GM10266 (cell line): Measurements from ENCODE around the gene SURF6.
"Not testable (repeated sequence)": the region's sequence is repeated elsewhere in the genome, so short reads cannot be mapped to it uniquely, and the experiment has no call there.

Experiments
- DNase-seq: peaks from one replicate; pipeline ENCODE4 v3.0.0; 2012; ENCODE audit errors: extremely low spot score
- TF ChIP-seq, protein P1 (sequence below): IDR thresholded peaks from 2 replicates; pipeline ENCODE4 v1.5.1; 2012; ENCODE audit warnings: mild to moderate bottlenecking, low read depth; ENCODE audit not compliant: control insufficient read depth, insufficient read depth; ENCODE audit errors: missing control alignments

The SURF6 gene

DNA sequence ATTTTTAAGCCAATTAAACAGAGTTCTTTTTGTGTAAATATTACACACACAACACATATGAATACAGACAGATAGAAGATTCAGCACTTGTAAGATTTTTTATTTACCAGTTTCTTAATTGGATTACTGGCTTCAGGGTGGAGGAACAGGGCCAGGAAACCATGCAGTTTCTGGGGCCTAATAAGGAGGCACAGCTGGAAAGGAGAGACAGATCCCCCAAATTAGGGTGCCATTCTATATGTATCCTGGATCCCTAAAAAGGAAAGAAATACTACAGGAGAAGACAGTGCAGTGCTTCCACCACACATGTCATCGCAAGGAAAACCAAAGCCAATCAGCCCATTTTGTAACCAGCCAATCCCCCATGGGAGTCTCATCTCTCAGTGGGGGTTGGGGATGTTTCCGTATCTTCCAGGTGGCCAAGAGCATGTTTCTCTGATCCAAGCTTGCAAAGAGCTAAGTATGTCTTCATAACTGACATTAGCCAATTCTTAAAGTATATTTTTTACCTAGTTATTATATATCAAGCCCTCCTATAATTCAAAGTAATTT is 45.2 kb downstream of the SURF6 start:
- TF ChIP-seq, protein P1, sequence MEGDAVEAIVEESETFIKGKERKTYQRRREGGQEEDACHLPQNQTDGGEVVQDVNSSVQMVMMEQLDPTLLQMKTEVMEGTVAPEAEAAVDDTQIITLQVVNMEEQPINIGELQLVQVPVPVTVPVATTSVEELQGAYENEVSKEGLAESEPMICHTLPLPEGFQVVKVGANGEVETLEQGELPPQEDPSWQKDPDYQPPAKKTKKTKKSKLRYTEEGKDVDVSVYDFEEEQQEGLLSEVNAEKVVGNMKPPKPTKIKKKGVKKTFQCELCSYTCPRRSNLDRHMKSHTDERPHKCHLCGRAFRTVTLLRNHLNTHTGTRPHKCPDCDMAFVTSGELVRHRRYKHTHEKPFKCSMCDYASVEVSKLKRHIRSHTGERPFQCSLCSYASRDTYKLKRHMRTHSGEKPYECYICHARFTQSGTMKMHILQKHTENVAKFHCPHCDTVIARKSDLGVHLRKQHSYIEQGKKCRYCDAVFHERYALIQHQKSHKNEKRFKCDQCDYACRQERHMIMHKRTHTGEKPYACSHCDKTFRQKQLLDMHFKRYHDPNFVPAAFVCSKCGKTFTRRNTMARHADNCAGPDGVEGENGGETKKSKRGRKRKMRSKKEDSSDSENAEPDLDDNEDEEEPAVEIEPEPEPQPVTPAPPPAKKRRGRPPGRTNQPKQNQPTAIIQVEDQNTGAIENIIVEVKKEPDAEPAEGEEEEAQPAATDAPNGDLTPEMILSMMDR: no peak
- no peak for DNase-seq

DNA sequence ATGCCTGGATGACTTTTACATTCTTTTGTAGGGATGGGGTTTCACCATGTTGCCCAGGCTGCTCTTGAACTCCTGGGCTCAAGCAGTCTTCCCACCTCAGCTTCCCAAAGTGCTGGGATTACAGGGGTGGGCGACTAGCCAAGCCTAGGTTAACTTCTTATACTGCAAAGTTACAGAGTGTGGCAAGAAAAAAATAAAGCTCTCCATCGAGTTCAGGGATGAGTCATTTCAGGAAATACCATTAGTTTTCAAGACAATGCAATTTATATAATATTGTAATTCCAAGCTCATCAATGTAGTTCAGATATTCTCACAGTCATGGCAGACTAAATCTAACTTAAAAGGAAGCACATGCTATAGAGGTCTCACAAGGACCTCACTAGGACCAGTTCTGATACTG is 49.5 kb downstream of the SURF6 start:
- TF ChIP-seq, protein P1: no peak
- no peak for DNase-seq

- TF ChIP-seq, protein P1: no peak
- no peak for DNase-seq
Observed at GRCh38 chr9:133285252-133285775, 50.7 kb downstream of the SURF6 start.

DNA sequence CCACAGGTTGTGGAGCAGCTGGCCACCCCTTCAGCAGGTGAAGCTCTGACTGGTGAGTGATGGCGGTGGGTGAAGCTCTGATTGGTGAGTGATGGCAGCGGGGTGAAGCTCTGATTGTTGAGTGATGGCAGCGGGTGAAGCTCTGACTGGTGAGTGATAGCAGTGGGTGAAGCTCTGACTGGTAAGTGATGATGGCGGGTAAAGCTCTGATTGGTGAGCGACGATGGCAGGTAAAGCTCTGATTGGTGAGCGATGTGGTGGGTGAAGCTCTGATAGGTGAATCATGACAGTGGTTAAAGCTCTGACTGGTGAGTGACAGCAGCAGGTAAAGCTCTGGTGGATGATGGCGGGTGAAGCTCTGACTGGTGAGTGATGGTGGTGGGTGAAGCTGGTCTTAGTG is 51.6 kb downstream of the SURF6 start:
- no peak for DNase-seq
- TF ChIP-seq, protein P1: no peak

GRCh38 chr9:133283255-133284032 is 52.5 kb downstream of the SURF6 start:
- not testable (repeated sequence) for DNase-seq

GRCh38 chr9:133282464-133283238 is 53.3 kb downstream of the SURF6 start:
- TF ChIP-seq, protein P1: no peak
- no peak for DNase-seq

DNA sequence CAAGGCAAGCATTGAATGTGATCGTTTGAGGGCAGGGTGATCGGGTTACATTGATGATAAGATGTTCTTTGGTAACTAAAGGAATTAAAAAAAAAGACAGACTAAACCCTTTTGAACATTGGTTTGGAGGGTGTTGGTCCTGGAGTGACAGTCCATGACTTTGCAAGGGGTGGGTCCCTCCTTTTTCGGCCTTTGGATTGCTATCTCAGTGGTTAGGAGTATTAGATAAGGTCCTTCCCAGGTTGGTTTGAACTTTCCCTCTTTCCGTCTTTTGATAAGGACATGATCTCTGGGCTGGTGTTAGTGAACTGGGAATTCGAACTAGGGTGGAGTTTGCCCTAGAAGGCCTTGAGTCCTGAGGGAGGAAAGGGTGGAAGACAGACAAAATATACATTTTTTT is 55.6 kb downstream of the SURF6 start:
- DNase-seq: no peak
- TF ChIP-seq, protein P1: no peak
